MM.1S (cell line): ENCODE data around the gene NFIX.

Experiments used
- EZH2 ChIP-seq: fragments of 300-600 bp; sonication (generic); optimal IDR thresholded peaks from 2 replicates; pipeline ENCODE3; 2017; ENCODE audit warnings: low read depth, mild to moderate bottlenecking, antibody characterized with exemption, low read length, mixed read lengths
- EZH2phosphoT487 ChIP-seq: fragments of 300-600 bp; sonication (generic); IDR thresholded peaks from 2 replicates; pipeline ENCODE4 v1.6.1; 2018; ENCODE audit warnings: antibody characterized with exemption, low read length
- TF ChIP-seq, protein P1 (sequence below): fragments of 300-600 bp; sonication (generic); IDR thresholded peaks from 2 replicates; pipeline ENCODE4 v1.5.1; 2016; ENCODE audit warnings: antibody characterized with exemption, low read length, mixed read lengths

DNA sequence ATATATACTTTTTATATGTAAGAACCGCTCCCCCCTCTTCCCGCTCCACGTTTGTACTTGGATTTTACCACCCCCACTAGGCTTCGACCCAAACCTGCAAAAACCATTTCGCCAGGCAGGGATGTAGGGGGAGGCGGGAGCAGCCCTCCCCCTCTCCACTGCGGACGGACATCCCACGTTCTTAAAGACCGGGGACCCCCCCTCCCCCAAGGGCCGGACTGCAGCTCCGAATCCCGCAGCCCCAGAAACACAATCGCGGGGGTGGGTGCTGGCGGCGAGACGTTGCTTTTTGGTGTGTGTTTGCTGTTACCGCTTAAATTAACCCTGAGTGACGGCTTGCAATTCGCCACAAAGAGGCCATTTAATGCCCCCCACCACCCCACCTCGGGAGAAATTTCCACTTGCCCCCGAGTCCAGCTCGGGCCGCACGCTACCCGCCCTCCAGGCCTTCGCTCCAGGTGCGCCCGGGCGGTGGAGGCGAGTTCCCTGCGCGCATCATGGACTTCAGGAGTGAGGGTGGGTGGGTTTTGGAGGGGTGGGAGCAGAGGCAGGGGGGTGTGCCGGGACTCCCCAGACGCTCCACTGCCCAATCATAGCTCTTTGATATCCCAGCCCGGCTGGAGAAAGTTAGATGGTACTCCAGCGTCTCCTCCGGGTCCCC lies 15.8 kb downstream of the NFIX start:
- TF ChIP-seq, protein P1, sequence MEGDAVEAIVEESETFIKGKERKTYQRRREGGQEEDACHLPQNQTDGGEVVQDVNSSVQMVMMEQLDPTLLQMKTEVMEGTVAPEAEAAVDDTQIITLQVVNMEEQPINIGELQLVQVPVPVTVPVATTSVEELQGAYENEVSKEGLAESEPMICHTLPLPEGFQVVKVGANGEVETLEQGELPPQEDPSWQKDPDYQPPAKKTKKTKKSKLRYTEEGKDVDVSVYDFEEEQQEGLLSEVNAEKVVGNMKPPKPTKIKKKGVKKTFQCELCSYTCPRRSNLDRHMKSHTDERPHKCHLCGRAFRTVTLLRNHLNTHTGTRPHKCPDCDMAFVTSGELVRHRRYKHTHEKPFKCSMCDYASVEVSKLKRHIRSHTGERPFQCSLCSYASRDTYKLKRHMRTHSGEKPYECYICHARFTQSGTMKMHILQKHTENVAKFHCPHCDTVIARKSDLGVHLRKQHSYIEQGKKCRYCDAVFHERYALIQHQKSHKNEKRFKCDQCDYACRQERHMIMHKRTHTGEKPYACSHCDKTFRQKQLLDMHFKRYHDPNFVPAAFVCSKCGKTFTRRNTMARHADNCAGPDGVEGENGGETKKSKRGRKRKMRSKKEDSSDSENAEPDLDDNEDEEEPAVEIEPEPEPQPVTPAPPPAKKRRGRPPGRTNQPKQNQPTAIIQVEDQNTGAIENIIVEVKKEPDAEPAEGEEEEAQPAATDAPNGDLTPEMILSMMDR, result no peak
- TF ChIP-seq EZH2 (no peak), EZH2phosphoT487 (no peak)
